HL-60 (cell line): ENCODE measurements around the gene TBC1D22B.

Source experiments
- DNase-seq, 2 experiments: peaks; one replicate each; pipeline ENCODE4 v3.0.0-alpha.2; 2010 to 2020; ENCODE audit warnings: low read depth in 1 of 2, low spot score in 1 of 2
- H3K27ac ChIP-seq: fragments of 250-450 bp; sonication (Bioruptor Pico); replicated peaks from 2 replicates; pipeline ENCODE4 v1.5.1; 2020; ENCODE audit warnings: mild to moderate bottlenecking, moderate library complexity
- H3K27me3 ChIP-seq: fragments of 250-450 bp; sonication (Bioruptor Pico); 2 replicates; pipeline ENCODE4 v1.5.1; 2021; ENCODE audit warnings: mild to moderate bottlenecking, moderate library complexity; ENCODE audit not compliant: insufficient read depth, poor library complexity, severe bottlenecking
- H3K4me3 ChIP-seq: replicated peaks from 2 replicates; pipeline ENCODE4 v1.5.1; 2011; ENCODE audit warnings: mild to moderate bottlenecking, control low read depth, low read length; ENCODE audit not compliant: insufficient read depth
- GABPA ChIP-seq: IDR thresholded peaks from 2 replicates; pipeline ENCODE4 v1.6.1; 2012; ENCODE audit warnings: low read depth
- POLR2AphosphoS5 ChIP-seq: IDR thresholded peaks from 2 replicates; pipeline ENCODE4 v1.6.1; 2012; ENCODE audit warnings: low read depth
- SPI1 ChIP-seq: IDR thresholded peaks from 2 replicates; pipeline ENCODE4 v1.6.1; 2012; ENCODE audit warnings: low read depth, mild to moderate bottlenecking, borderline replicate concordance
- TF ChIP-seq, protein P1 (sequence below): IDR thresholded peaks from 2 replicates; pipeline ENCODE4 v1.6.1; 2012; ENCODE audit warnings: low read depth; ENCODE audit not compliant: insufficient replicate concordance
- TF ChIP-seq, protein P2 (sequence below): IDR thresholded peaks from one replicate; pipeline ENCODE4 v1.5.1; 2011; ENCODE audit warnings: low read length, control low read depth, inconsistent platforms; ENCODE audit not compliant: insufficient read depth

TBC1D22B gene

DNA sequence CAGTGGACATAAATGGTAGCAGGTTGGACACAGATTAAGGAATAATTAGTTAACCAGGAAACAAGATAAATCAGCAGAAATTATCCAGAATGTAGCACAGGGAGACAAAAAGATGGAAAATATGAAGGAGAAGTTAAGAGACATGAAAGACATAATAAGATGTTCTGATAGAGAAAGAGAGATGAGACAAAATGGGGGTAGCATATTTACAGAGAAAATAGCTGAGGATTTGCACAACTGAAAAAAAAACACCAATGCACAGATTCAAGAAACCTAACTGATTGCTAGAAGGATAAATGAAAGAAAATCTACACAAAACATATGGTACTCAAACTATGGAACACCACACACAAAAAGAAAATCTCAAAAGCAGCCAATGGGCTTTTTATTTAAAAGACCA is 34.6 kb upstream of the TBC1D22B start:
- TF ChIP-seq SPI1: no peak
- TF ChIP-seq GABPA: no peak
- TF ChIP-seq, protein P1, sequence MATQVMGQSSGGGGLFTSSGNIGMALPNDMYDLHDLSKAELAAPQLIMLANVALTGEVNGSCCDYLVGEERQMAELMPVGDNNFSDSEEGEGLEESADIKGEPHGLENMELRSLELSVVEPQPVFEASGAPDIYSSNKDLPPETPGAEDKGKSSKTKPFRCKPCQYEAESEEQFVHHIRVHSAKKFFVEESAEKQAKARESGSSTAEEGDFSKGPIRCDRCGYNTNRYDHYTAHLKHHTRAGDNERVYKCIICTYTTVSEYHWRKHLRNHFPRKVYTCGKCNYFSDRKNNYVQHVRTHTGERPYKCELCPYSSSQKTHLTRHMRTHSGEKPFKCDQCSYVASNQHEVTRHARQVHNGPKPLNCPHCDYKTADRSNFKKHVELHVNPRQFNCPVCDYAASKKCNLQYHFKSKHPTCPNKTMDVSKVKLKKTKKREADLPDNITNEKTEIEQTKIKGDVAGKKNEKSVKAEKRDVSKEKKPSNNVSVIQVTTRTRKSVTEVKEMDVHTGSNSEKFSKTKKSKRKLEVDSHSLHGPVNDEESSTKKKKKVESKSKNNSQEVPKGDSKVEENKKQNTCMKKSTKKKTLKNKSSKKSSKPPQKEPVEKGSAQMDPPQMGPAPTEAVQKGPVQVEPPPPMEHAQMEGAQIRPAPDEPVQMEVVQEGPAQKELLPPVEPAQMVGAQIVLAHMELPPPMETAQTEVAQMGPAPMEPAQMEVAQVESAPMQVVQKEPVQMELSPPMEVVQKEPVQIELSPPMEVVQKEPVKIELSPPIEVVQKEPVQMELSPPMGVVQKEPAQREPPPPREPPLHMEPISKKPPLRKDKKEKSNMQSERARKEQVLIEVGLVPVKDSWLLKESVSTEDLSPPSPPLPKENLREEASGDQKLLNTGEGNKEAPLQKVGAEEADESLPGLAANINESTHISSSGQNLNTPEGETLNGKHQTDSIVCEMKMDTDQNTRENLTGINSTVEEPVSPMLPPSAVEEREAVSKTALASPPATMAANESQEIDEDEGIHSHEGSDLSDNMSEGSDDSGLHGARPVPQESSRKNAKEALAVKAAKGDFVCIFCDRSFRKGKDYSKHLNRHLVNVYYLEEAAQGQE: no peak
- no peak for TF ChIP-seq POLR2AphosphoS5
- TF ChIP-seq, protein P2, sequence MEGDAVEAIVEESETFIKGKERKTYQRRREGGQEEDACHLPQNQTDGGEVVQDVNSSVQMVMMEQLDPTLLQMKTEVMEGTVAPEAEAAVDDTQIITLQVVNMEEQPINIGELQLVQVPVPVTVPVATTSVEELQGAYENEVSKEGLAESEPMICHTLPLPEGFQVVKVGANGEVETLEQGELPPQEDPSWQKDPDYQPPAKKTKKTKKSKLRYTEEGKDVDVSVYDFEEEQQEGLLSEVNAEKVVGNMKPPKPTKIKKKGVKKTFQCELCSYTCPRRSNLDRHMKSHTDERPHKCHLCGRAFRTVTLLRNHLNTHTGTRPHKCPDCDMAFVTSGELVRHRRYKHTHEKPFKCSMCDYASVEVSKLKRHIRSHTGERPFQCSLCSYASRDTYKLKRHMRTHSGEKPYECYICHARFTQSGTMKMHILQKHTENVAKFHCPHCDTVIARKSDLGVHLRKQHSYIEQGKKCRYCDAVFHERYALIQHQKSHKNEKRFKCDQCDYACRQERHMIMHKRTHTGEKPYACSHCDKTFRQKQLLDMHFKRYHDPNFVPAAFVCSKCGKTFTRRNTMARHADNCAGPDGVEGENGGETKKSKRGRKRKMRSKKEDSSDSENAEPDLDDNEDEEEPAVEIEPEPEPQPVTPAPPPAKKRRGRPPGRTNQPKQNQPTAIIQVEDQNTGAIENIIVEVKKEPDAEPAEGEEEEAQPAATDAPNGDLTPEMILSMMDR: no peak
- H3K27ac ChIP-seq: no peak overlapping the region
- DNase-seq: no peak
- H3K4me3 ChIP-seq: no peak overlapping the region
- no peaks in the 10 kb centered on the region for H3K27me3 ChIP-seq

DNA sequence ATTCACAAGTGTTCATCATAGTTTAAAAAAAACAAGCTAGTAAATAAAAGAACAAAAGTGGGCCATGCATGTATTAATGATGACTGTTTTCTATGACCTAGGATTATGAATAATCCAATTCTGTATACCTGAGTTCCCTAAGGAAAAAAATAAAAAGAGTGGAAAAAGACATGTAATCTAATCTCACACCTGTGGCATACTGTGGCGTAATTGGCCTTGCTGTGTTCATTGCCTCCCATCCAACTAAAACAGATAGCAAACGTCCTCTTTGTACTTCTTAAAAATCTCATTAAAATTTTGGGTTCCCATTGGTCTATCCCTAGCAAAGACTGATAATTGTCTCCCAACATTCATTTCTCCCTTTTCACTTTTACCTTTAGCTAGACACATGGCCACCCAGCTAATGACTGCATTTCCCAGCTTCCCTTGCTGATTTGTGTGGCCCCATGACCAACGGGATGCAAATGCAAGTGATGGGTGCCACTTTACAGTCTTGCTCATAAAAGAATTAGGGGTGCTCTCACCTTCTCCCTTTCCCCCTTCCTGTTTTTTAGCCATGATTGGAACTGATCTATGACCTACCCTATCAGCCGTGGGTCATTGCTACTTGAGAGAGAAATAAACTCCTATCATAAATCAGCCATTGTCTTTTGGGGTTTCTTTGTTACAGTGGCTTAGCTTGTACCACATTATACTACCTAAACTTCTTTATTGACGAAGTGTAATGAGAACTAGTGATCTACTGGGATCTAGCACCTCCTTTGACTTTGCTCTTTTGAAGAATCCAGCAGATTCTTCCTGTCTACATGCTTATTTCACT is 32.0 kb upstream of the TBC1D22B start:
- Histone ChIP-seq H3K27ac (no peak overlapping the region), H3K4me3 (no peak overlapping the region), H3K27me3 (no peaks in the 10 kb centered on the region)
- DNase-seq: no peak
- TF ChIP-seq POLR2AphosphoS5 (no peak), GABPA (no peak), SPI1 (no peak)
- TF ChIP-seq, protein P2: no peak
- TF ChIP-seq, protein P1: no peak

DNA sequence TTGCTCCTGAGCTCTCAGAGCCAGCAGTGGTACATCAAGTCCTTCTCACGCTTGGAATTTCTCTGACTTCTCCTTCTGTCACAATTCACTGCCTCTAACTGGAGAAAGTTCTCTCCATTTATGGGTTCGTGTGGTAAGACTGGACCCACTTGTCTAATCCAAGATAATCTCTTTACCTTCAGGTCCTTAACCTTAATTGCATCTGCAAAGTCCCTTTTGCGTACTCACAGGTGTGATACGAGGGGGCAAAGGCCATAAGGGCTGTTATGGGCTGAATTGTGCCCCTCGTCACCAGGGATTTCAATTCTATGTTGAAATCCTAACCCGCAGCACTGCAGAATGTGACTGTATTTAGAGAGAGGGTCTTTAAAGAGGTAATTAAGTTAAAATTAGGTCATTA is 27.5 kb upstream of the TBC1D22B start:
- no peak for DNase-seq
- Histone ChIP-seq H3K27ac (no peak overlapping the region), H3K27me3 (no peaks in the 10 kb centered on the region), H3K4me3 (no peak overlapping the region)
- TF ChIP-seq GABPA (no peak), POLR2AphosphoS5 (no peak), SPI1 (no peak)
- TF ChIP-seq, protein P2: no peak
- TF ChIP-seq, protein P1: no peak
